Measurements from ENCODE around the gene CORO1C. TPM values are rescaled to one million over a fixed set of nuclear protein-coding genes. Genes with fewer than 3 reads are reported as not detected.

CORO1C gene
- total and polyA plus RNA-seq, 9 of the 15 experiments (the other 6 are each of a cell fraction or from before 2014, with no cell fraction given): 55.2 to 280 (median 150) TPM

DNA sequence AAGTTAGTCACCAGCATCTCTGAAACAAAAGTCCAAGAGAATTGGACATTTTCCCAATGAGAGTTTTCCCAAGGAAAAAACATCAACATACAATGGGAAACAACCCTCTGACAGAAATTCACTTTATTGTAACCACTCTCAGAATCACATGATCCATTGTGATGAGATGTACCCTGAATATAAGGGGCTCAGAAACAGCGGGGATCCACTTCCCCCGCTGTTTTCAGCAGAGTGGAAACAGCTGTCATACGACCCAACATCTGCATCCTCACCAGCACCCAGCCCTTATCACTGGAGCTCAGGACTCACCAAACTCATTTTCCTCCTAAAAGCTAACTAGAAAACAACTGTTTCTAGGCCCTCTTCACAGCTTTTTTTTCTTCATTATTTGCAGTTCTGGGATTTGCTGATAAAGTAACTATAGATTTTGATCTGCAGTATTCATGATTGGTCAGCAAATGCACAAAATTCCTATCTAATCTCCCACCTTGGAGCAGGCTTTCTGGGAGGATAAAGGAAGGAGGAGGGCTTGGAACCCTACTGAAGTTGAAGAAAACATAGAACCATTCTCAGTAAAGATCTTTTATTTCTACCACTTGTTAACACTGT, 31.3 kb downstream of the CORO1C start (continued):
- TF ChIP-seq ETS1 (conservative IDR thresholded peaks at IDR 0.05; ENCODE audit: control insufficient read depth, low read depth, low read length) (0 out of 2 replicates have a peak, but pooled peaks have one; percentile 21), HDAC2 (IDR thresholded peaks at IDR 0.05) (peak; percentile 99), ZNF316 (IDR thresholded peaks at IDR 0.05) (peak; percentile 95), JUN (IDR thresholded peaks at IDR 0.05; ENCODE audit: borderline replicate concordance, low read depth, low read length) (0 out of 2 replicates have a peak, but pooled peaks have one; percentile 4), JUN (CRISPR knock-in tag; IDR thresholded peaks at IDR 0.05; ENCODE audit: borderline replicate concordance) (no peak), SMAD3 (CRISPR knock-in tag; conservative IDR thresholded peaks at IDR 0.05) (peak; percentile 47; the same call in 1 of the 2 replicates), ZBTB2 (IDR thresholded peaks at IDR 0.05) (peak; percentile 51; the same call in 1 of the 2 replicates), MTA1 (IDR thresholded peaks at IDR 0.05; ENCODE audit: borderline replicate concordance) (peak; percentile 90), VEZF1 (CRISPR knock-in tag; IDR thresholded peaks at IDR 0.05) (peak; percentile 77), CREB1 (IDR thresholded peaks at IDR 0.05) (no peak), CREB1 (CRISPR knock-in tag; IDR thresholded peaks at IDR 0.05) (no peak), POLR2H (tag; IDR thresholded peaks at IDR 0.05; ENCODE audit: low read depth) (0 out of 2 replicates have a peak, but pooled peaks have one; percentile 30), ATF7 (IDR thresholded peaks at IDR 0.05) (peak; percentile 62), C11orf30 (IDR thresholded peaks at IDR 0.05; ENCODE audit: low read depth) (peak; percentile 91), DPF2 (IDR thresholded peaks at IDR 0.05) (peak; percentile 98), NCOR1 (IDR thresholded peaks at IDR 0.05) (peak; percentile 97), ZNF274 (IDR thresholded peaks at IDR 0.05; ENCODE audit: borderline replicate concordance, low read depth, low read length) (peak; percentile 70; the same call in 1 of the 2 replicates), TCF7 (IDR thresholded peaks at IDR 0.05; ENCODE audit: borderline replicate concordance) (peak; percentile 48; the same call in 1 of the 2 replicates), HMG20A (CRISPR knock-in tag; conservative IDR thresholded peaks at IDR 0.05) (0 out of 2 replicates have a peak, but pooled peaks have one; percentile 21), ARNT (IDR thresholded peaks at IDR 0.05) (peak; percentile 93 to 97)
- TF ChIP-seq, protein P1, sequence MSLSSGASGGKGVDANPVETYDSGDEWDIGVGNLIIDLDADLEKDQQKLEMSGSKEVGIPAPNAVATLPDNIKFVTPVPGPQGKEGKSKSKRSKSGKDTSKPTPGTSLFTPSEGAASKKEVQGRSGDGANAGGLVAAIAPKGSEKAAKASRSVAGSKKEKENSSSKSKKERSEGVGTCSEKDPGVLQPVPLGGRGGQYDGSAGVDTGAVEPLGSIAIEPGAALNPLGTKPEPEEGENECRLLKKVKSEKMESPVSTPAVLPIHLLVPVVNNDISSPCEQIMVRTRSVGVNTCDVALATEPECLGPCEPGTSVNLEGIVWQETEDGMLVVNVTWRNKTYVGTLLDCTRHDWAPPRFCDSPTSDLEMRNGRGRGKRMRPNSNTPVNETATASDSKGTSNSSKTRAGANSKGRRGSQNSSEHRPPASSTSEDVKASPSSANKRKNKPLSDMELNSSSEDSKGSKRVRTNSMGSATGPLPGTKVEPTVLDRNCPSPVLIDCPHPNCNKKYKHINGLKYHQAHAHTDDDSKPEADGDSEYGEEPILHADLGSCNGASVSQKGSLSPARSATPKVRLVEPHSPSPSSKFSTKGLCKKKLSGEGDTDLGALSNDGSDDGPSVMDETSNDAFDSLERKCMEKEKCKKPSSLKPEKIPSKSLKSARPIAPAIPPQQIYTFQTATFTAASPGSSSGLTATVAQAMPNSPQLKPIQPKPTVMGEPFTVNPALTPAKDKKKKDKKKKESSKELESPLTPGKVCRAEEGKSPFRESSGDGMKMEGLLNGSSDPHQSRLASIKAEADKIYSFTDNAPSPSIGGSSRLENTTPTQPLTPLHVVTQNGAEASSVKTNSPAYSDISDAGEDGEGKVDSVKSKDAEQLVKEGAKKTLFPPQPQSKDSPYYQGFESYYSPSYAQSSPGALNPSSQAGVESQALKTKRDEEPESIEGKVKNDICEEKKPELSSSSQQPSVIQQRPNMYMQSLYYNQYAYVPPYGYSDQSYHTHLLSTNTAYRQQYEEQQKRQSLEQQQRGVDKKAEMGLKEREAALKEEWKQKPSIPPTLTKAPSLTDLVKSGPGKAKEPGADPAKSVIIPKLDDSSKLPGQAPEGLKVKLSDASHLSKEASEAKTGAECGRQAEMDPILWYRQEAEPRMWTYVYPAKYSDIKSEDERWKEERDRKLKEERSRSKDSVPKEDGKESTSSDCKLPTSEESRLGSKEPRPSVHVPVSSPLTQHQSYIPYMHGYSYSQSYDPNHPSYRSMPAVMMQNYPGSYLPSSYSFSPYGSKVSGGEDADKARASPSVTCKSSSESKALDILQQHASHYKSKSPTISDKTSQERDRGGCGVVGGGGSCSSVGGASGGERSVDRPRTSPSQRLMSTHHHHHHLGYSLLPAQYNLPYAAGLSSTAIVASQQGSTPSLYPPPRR (CRISPR knock-in tag; IDR thresholded peaks at IDR 0.05; ENCODE audit: borderline replicate concordance): no peak
